ENCODE data around the gene CNNM4. TPM values are rescaled to one million over a fixed set of nuclear protein-coding genes. Genes with fewer than 3 reads are reported as not detected.
"Not testable (repeated sequence)": the region's sequence is repeated elsewhere in the genome, so short reads cannot be mapped to it uniquely, and the experiment has no call there.

CNNM4 gene
- total RNA-seq, 4 donors from 2014 or later, result 0.77 to 8.2 (median 4.7) TPM

- Histone ChIP-seq H3K4me3 (no peak overlapping the region), H3K9me3 (no peaks in the 10 kb centered on the region), H3K27ac (peak overlapping the region; percentile 73 to 77), H3K27me3 (no peaks in the 10 kb centered on the region), H3K4me1 (peaks cover 0 to 12% of the 10 kb centered on the region in 2 donors), H3K36me3 (no peaks in the 10 kb centered on the region)
- TF ChIP-seq CTCF (IDR thresholded peaks at IDR 0.05), result no peak
- intact Hi-C loops (cut with DNase I; ENCODE audit: low total_unique reads), result no loop called here
- no peak for DNase-seq
These were observed 28.5 kb downstream of the CNNM4 start for GRCh38 chr2:96789245-96789617.

GRCh38 chr2:96792772-96793749 lies 32.4 kb downstream of the CNNM4 start:
- DNase-seq, result no peak
- H3K4me1 ChIP-seq, result peaks cover 0 to 9% of the 10 kb centered on the region in 2 donors
- no peaks in the 10 kb centered on the region for H3K36me3 ChIP-seq
- no peak overlapping the region for H3K4me3 ChIP-seq
- no peak for TF ChIP-seq POLR2A (IDR thresholded peaks at IDR 0.05)
- no peak overlapping the region for H3K27ac ChIP-seq
- no peaks in the 10 kb centered on the region for H3K27me3 ChIP-seq
- intact Hi-C loops (cut with DNase I; ENCODE audit: low total_unique reads), result no loop called here
- no peaks in the 10 kb centered on the region for H3K9me3 ChIP-seq

GRCh38 chr2:96795076-96795475 lies 34.4 kb downstream of the CNNM4 start:
- no peak for DNase-seq
- Histone ChIP-seq H3K4me1 (no peaks in the 10 kb centered on the region), H3K36me3 (no peaks in the 10 kb centered on the region), H3K27me3 (no peaks in the 10 kb centered on the region), H3K27ac (no peak overlapping the region), H3K9me3 (no peaks in the 10 kb centered on the region), H3K4me3 (no peak overlapping the region)
- TF ChIP-seq CTCF (IDR thresholded peaks at IDR 0.05), result no peak
- no peak for TF ChIP-seq POLR2A (IDR thresholded peaks at IDR 0.05)
- intact Hi-C loops (cut with DNase I; ENCODE audit: low total_unique reads), result no loop called here

GRCh38 chr2:96796497-96796896 lies 35.8 kb downstream of the CNNM4 start:
- H3K27ac ChIP-seq; intact Hi-C loops (cut with DNase I; ENCODE audit: low total_unique reads); H3K27me3 ChIP-seq; DNase-seq; H3K36me3 ChIP-seq; H3K9me3 ChIP-seq; H3K4me3 ChIP-seq; H3K4me1 ChIP-seq: not testable (repeated sequence)

GRCh38 chr2:96797066-96797625 lies 36.4 kb downstream of the CNNM4 start:
- intact Hi-C loops (cut with DNase I; ENCODE audit: low total_unique reads), result no loop called here
- no peaks in the 10 kb centered on the region for H3K9me3 ChIP-seq
- no peaks in the 10 kb centered on the region for H3K27me3 ChIP-seq
- H3K36me3 ChIP-seq, result no peaks in the 10 kb centered on the region
- TF ChIP-seq CTCF (IDR thresholded peaks at IDR 0.05) (no peak), POLR2A (IDR thresholded peaks at IDR 0.05) (no peak)
- no peaks in the 10 kb centered on the region for H3K4me1 ChIP-seq
- no peak for DNase-seq
- H3K4me3 ChIP-seq, result no peak overlapping the region
- H3K27ac ChIP-seq, result no peak overlapping the region
